Right forelimb (tissue), 1 donor: ENCODE measurements around the gene SLC15A2.
"Not testable (repeated sequence)": the region's sequence is repeated elsewhere in the genome, so short reads cannot be mapped to it uniquely, and the experiment has no call there.

Experiments used
- DNase-seq: peaks from one replicate; pipeline ENCODE4 v3.0.0-alpha.2; 2018

Gene SLC15A2

GRCh38 chr3:121938141-121938855, 44.1 kb downstream of the SLC15A2 start:
- DNase-seq, result not testable (repeated sequence)

DNA sequence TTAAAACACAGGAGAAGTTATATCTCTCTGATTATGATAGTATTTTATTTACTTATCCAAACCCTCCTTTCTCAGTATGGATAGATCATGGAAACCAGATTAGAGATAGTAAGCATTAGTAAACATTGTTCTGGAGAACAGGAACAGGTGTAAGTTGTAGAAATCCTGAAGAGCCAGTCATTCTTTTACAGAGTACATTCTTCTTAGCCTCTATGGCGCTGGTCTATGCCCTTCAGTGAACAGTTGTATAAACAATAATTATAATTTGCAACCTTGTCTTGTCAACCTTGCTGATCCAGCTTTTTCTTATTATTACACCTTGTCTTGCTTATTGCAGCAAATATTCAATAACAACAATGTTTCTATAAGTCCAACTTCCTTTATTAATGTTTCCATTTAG, 47.4 kb downstream of the SLC15A2 start:
- no peak for DNase-seq

- no peak for DNase-seq
These were observed 48.0 kb downstream of the SLC15A2 start for GRCh38 chr3:121942116-121942786.

DNA sequence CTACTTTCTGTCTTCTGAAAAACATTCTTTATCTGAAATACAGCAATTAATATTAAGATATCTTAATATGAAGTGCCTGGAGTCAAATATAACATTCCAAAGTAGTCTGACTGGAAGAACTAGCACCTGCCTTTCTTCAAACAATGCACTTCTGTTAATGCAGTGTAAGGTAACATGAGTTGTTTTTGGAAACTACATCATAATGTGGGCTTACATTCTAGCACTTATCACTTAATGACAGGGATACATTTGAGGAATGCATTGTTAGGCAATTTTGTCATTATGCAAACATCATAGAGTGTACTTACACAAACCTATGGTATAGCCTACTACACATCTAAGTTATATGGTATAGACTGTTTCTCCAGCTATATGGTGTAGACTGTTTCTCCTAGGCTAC, 49.2 kb downstream of the SLC15A2 start:
- DNase-seq, result no peak

DNA sequence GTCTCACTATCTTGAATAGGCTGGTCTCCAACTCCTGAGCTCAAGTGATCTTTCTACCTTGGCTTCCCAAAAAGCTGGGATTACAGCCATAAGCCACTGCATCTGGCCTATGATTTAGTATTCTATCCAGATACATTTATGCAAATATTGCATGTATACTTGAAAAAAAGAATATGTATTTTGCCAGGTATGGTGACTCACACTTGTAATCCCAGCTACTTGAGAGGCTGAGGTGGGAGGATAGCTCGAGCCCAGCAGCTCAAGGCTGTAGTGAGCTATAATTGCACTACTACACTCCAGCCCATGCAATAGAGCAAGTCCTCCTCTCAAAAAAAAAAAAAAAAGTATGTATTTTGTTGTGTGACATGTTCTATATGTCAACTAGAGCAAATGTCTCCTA, 54.4 kb downstream of the SLC15A2 start:
- DNase-seq, result no peak

- no peak for DNase-seq
These were observed 57.2 kb downstream of the SLC15A2 start for GRCh38 chr3:121951291-121951919.

- DNase-seq, result no peak
These were observed 62.2 kb downstream of the SLC15A2 start for GRCh38 chr3:121956363-121956762.

DNA sequence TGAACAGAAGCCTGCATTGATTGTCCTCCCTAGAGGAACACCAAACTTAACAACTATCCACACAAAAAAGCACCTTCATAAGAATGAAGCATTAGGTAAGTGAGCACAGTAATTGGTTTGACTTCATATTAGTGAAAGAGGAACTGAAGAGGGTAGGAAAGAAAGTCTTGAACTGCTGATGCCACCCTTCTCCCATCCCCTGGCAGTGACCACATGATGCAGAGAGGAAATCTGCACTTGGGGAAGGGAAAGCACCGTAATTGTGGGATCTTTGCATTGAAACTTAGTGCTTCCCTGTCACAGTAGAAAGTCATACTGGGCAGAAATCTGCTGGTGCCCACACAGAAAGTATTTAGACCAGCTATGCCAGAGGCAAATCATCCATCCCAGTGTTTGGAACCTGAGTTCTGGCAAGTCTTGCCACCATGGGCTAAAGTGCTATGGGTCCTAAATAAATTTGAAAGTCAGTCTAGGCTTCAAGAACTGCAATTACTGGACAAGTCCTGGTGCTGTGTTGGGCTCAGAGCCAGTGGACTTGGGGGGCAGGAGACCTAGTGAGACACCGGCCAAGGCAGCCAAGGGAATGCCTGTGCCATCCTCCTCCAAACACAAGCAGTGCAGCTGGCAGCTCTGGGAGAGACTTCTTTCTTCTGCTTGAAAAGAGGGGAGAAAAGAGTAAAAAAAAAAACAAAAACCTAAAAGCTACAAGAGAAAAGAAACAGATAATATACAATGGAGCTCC, 63.6 kb downstream of the SLC15A2 start:
- DNase-seq, result no peak

DNA sequence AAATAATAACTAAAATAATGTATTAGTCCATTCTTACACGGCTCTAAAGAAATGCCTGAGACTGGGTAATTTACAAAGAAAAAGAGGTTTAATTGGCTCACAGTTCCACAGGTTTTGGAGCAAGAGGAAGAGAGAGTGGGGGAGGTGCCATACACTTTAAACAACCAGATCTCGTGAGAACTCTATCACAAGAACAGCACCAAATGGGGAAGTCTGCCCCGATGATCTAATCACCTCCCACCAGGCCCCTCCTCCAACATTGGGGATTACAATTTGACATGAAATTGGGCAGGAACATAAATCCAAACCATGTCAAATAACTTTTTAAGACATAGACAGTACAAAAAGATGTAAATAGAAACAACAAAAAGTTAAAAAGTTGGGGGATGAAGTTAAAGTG, 64.6 kb downstream of the SLC15A2 start:
- no peak for DNase-seq

DNA sequence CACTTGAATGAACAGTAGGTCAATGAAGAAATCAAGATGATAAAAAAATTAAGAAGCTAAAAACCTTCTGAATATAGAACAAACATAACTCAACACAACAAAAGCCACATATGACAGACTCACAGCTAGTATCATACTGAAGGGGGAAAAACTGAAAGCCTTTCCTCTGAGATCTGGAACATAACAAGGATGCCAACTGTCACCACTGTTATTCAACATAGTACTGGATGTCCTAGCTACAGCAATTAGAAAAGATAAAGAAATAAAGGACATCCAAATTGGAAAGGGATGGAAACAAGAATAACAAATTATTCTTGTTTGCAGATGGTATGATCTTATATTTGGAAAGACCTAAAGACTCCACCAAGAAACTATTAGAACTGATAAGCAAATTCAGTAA, 67.1 kb downstream of the SLC15A2 start:
- no peak for DNase-seq

DNA sequence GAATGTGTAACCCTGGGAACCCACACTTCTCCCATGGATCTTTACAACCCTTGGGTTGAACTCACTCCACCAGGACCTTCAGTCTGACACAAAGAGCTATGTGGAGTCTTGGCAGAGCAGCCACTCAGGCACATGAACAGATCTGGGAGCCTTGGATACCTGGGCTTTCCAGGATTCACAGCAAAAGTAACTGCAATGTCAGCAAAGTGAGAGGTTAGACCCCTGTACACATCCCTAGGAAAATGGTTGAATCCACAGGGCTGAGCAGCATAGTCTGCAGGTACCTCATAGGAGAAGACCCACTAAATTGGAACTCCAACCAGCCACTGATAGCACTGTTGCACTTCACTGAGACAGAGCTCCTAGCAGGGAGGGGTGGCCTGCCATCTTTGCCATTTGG, 68.2 kb downstream of the SLC15A2 start:
- DNase-seq, result no peak

GRCh38 chr3:121963608-121964007, 69.4 kb downstream of the SLC15A2 start:
- no peak for DNase-seq

DNA sequence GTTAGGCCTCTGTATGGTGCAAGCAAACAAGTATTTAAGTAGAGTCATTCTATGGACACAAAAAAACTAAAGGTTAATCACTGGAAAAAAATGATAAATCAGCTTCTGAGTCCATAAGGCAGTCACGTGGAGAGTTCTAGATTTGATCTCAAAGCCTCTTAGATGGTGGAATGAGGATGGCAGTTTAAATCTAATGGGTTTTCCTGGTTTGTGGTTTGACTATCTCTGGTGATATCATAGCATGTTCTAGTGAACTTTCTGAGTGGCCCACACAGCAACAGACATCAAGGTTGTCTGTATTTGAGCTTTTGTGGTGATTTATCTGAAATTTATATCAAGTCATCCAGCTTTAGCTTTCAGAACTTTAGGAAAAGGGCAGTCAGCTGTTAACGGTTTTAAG, 75.4 kb downstream of the SLC15A2 start:
- no peak for DNase-seq

GRCh38 chr3:121970047-121970446, 75.8 kb downstream of the SLC15A2 start:
- DNase-seq, result no peak

DNA sequence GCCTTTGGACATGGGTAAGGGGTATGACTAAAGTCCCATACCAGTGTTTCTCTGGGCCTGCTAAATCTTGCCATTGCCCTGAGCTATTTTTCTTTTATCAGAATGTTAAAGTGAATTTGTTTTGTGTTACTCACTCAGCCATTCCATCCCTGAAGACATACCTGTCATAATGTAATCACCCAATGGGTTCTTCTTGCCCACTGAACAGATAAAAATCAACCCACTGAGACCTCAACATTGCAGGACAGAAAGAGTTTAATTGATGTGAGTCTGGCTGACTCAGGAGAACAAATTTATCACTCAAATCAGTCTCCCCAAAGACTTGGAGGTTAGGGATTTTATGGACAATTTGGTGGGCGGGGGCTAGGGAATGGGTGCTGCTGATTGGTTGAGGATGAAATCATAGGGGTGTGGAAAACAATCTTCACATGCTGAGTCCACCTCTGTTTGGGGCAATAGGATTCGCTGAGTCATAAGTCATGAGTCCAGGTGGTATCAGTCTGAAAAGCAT, 80.5 kb downstream of the SLC15A2 start:
- no peak for DNase-seq

DNA sequence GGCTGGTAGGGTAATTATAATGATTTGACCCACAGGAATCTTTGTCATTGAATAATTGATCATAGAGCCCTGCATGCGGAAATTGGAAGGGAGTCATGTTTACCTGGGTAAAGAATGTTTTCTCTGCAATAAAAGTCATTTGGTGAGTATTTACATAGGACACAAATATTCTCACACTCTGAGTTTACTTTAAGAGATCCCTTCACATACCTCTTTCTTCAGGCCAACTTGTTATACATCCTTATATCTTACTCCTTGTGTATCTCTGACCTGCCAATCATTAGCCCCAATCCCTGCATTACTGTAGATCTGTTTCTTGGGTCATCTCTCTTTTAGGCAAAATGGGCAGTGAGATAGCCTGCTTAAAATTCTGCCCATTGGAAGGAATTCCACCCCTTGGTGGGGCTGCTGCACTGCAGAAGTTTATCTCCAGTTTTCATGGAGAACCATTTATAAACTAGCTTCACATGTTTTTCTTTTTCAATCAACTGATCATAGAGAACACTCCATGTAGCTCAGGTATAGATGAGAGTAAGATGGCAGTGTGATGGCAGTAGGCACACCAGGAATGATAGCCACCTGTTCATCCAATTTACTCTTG, 81.6 kb downstream of the SLC15A2 start:
- DNase-seq, result no peak

GRCh38 chr3:121976727-121977126, 82.5 kb downstream of the SLC15A2 start:
- no peak for DNase-seq

- no peak for DNase-seq
These were observed 85.0 kb downstream of the SLC15A2 start for GRCh38 chr3:121979246-121979645.

DNA sequence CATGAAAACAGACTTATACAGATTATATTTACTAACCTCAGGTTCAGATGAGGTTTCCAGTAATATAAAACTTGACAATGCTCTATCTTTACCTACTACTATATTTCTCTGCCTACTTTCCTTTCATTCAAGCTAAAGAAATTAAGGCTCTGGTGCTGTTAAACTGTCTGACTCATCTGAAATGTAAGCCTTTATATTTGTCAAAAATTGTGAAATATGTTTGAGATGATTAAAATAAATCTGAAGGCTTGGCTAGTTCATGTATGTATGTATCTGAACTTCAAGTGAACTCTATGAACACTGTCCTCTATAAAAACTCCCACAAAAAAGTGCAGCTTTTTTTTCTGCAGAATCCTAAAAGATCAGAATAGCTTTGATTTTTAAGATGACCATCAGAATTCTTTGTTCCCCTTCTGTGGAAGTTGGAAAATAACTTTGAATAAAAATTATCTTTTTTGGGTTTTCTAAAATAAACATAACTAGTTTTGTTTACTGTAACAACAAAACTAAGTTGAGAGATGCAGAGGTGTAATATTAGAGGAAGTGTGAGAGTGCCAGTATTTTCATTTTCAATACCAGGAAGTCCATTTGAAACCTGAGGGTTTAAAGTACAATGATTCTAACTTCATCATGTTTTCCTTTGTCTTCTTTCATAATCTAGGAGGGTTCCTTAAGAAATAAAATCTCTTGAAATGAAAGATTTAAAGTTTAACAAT, 85.7 kb downstream of the SLC15A2 start:
- no peak for DNase-seq

GRCh38 chr3:121980450-121980796, 86.2 kb downstream of the SLC15A2 start:
- no peak for DNase-seq

DNA sequence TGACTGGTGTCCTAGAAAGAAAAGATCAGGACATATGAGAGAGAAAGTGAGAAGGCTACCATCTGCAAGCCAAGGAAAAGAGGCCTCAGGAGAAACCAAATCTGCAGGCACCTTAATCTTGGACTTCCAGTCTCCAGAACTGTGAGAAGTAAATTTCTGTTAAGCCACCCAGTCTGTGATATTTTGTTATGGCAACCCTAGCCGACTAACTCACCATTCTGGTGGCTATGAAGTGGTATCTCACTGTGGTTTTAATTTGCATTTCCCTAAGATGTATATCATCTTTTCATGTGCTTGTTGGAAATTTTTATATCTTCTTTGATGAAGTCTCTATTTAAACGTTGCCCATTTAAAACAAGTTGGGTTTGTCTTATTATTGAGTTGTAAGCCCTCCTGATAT, 87.3 kb downstream of the SLC15A2 start:
- DNase-seq, result no peak

DNA sequence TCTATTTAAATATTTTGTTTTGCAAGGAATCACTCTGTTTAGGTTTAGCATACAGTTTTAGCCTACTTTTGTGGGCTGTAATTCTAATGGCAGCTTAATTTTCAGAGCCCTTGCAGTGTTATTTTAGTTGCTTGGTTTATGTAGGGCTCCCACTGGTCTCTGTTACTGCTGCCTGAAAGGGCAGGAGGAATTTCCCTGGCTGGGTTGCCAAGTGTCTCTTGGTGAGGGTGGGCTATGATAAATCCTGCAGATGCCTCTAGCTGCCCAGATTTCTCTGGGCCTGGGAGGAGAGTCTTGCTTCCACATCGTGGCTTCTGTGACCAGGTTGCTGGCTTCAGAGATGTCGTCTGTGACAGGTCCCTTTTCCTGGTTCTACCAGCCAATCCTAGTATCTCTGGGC, 91.6 kb downstream of the SLC15A2 start:
- no peak for DNase-seq
